Measurements from ENCODE around the gene NPRL2. TPM values are rescaled to one million over a fixed set of nuclear protein-coding genes. Genes with fewer than 3 reads are reported as not detected.

The NPRL2 gene
- total and polyA plus RNA-seq, 9 of the 15 experiments (the other 6 are each of a cell fraction or from before 2014, with no cell fraction given) = 17.4 to 40.4 (median 24.4) TPM

DNA sequence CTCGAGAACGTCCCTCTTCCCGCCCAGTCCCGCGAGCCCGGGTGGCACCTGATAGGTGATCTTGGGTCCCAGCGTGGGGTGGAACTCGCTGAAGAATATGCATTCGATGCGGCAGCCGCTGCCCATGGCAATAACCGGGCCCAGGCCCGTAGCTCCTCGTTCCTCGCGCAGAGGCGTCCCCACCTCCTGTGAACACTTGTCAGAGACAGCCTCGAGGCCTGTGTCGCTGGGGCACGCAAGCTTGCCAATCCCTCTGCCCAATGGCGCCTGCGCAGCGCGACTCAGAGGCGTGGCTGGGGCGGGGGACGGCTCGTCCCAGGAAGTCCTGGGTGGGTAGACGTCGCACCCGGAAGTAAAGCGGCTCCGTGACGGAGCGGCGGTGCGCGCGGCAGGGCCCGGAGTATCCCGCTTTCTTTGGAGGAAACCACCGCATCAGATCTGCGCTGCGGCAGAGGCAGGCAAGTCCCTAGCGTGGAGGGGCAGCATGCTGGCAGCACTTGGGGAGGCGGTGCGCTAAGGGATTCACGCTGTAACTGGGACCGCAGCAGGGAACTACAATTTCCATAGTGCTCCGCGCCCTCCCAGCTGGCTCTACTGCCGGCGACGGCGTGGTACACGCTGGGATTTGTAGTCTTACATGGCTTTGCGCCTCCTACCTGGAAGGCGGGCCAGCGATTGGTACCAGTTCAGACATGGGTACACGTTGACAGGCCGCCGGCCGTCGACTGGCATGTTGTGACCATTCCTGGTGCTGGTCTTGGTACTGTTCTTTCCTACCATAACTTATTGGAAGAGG lies at the start of gene NPRL2, which contains the start of gene CYB561D2 (continued):
- no peak for TF ChIP-seq ZNF57 (CRISPR knock-in tag; IDR thresholded peaks at IDR 0.05)
- 0 out of 2 replicates have a peak, but pooled peaks have one; percentile 12 for TF ChIP-seq TCF3 (CRISPR knock-in tag; IDR thresholded peaks at IDR 0.05)
- TF ChIP-seq NR1H2 (CRISPR knock-in tag; IDR thresholded peaks at IDR 0.05) = peak; percentile 51; the same call in 1 of the 2 replicates
- TF ChIP-seq EGR1 (conservative IDR thresholded peaks at IDR 0.05) = 0 out of 2 replicates have a peak, but pooled peaks have one; percentile 7
- peak; percentile 60 for TF ChIP-seq VEZF1 (CRISPR knock-in tag; IDR thresholded peaks at IDR 0.05)
- no peak for TF ChIP-seq NBN (IDR thresholded peaks at IDR 0.05; ENCODE audit: low read depth)
- no peak for TF ChIP-seq NFXL1 (CRISPR knock-in tag; IDR thresholded peaks at IDR 0.05)
- TF ChIP-seq NFIX (CRISPR knock-in tag; IDR thresholded peaks at IDR 0.05; ENCODE audit: low read depth) = no peak
- TF ChIP-seq GTF3C2 (IDR thresholded peaks at IDR 0.05; ENCODE audit: borderline replicate concordance, extremely low read depth, insufficient read length) = no peak
- TF ChIP-seq DIDO1 (tag; IDR thresholded peaks at IDR 0.05; ENCODE audit: low read depth) = peak; percentile 65; the same call in 1 of the 2 replicates
- TF ChIP-seq, protein P1, sequence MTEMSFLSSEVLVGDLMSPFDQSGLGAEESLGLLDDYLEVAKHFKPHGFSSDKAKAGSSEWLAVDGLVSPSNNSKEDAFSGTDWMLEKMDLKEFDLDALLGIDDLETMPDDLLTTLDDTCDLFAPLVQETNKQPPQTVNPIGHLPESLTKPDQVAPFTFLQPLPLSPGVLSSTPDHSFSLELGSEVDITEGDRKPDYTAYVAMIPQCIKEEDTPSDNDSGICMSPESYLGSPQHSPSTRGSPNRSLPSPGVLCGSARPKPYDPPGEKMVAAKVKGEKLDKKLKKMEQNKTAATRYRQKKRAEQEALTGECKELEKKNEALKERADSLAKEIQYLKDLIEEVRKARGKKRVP (CRISPR knock-in tag; IDR thresholded peaks at IDR 0.05) = peak; percentile 59; the same call in 1 of the 2 replicates
- no peak; the same call in 1 of the 2 replicates for TF ChIP-seq HDAC8 (tag; IDR thresholded peaks at IDR 0.05)
- TF ChIP-seq HDAC6 (IDR thresholded peaks at IDR 0.05; ENCODE audit: low read depth, low read length) = no peak
- TF ChIP-seq, protein P2, sequence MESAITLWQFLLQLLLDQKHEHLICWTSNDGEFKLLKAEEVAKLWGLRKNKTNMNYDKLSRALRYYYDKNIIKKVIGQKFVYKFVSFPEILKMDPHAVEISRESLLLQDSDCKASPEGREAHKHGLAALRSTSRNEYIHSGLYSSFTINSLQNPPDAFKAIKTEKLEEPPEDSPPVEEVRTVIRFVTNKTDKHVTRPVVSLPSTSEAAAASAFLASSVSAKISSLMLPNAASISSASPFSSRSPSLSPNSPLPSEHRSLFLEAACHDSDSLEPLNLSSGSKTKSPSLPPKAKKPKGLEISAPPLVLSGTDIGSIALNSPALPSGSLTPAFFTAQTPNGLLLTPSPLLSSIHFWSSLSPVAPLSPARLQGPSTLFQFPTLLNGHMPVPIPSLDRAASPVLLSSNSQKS (CRISPR knock-in tag; IDR thresholded peaks at IDR 0.05) = no peak
- no peak for TF ChIP-seq COPS2 (conservative IDR thresholded peaks at IDR 0.05)
- peak; percentile 91 for TF ChIP-seq E2F8 (IDR thresholded peaks at IDR 0.05; ENCODE audit: low read depth, partially characterized antibody)

Data from K562 (cell line).